ENCODE data around the gene GAS1. TPM values are rescaled to one million over a fixed set of nuclear protein-coding genes. Genes with fewer than 3 reads are reported as not detected.

Gene GAS1
- total RNA-seq, 4 donors from 2014 or later, result 15.6 to 50.4 (median 29.0) TPM

GRCh38 chr9:86902586-86902985 lies 44.7 kb downstream of the GAS1 start:
- intact Hi-C loops (cut with DNase I; ENCODE audit: low total_unique reads) (no loop called here), in situ Hi-C loops (cut with MboI; ENCODE audit: low sequenced_read_pairs in 4 of 4) (no loop called here)
- DNase-seq, result no peak
- H3K4me3 ChIP-seq, result peak overlapping the region in 2 of 4 donors; percentile 0 to 10
- H3K27me3 ChIP-seq, result peaks cover 12 to 19% (median 16%) of the 10 kb centered on the region in 3 donors
- no peak overlapping the region for H3K27ac ChIP-seq
- no peaks in the 10 kb centered on the region for H3K9me3 ChIP-seq
- no peaks in the 10 kb centered on the region for H3K4me1 ChIP-seq
- H3K36me3 ChIP-seq, result no peaks in the 10 kb centered on the region
- ATAC-seq, result no peak
- TF ChIP-seq POLR2A (IDR thresholded peaks at IDR 0.05) (no peak), CTCF (IDR thresholded peaks at IDR 0.05 in 4 of 5, conservative IDR thresholded peaks at IDR 0.05 in 1 of 5) (no peak)

- in situ Hi-C loops (cut with MboI; ENCODE audit: low sequenced_read_pairs in 4 of 4), result no loop called here
- Histone ChIP-seq H3K4me3 (no peak overlapping the region), H3K9me3 (no peaks in the 10 kb centered on the region), H3K36me3 (no peaks in the 10 kb centered on the region), H3K27me3 (peaks cover 12 to 19% (median 16%) of the 10 kb centered on the region in 3 donors), H3K27ac (no peak overlapping the region), H3K4me1 (no peaks in the 10 kb centered on the region)
- no peak for ATAC-seq
- no peak for TF ChIP-seq POLR2A (IDR thresholded peaks at IDR 0.05)
- no peak for TF ChIP-seq CTCF (IDR thresholded peaks at IDR 0.05 in 4 of 5, conservative IDR thresholded peaks at IDR 0.05 in 1 of 5)
- intact Hi-C loops (cut with DNase I; ENCODE audit: low total_unique reads), result no loop called here
- no peak for DNase-seq
Measured at GRCh38 chr9:86902176-86902575, 45.1 kb downstream of the GAS1 start.

- in situ Hi-C loops (cut with MboI; ENCODE audit: low sequenced_read_pairs in 4 of 4) (no loop called here), intact Hi-C loops (cut with DNase I; ENCODE audit: low total_unique reads) (no loop called here)
- no peaks in the 10 kb centered on the region for H3K4me1 ChIP-seq
- DNase-seq (no peak), ATAC-seq (no peak)
- no peak overlapping the region for H3K27ac ChIP-seq
- no peaks in the 10 kb centered on the region for H3K36me3 ChIP-seq
- TF ChIP-seq CTCF (IDR thresholded peaks at IDR 0.05 in 4 of 5, conservative IDR thresholded peaks at IDR 0.05 in 1 of 5) (no peak), POLR2A (IDR thresholded peaks at IDR 0.05) (no peak)
- no peak overlapping the region for H3K4me3 ChIP-seq
- H3K9me3 ChIP-seq, result no peaks in the 10 kb centered on the region
- H3K27me3 ChIP-seq, result peaks cover 12 to 19% (median 16%) of the 10 kb centered on the region in 3 donors
Measured at GRCh38 chr9:86901511-86901910, 45.8 kb downstream of the GAS1 start.

Data from gastrocnemius medialis (tissue), 4 donors.